IMR-90 (cell line): Measurements from ENCODE around the gene DRD4. TPM values are rescaled to one million over a fixed set of nuclear protein-coding genes. Genes with fewer than 3 reads are reported as not detected.

Source experiments
- ATAC-seq: fragments of 200-7000 bp; cut with Tn5 transposase; 2 replicates; pipeline ENCODE4 v1.9.1; 2020; ENCODE audit warnings: low read depth, mild to moderate bottlenecking, moderate library complexity
- BruUV-seq: library from RNA; stranded (reverse); fragments of 400-500 nt; replicated peaks from 2 replicates; lab custom pipeline; 2021; lab: Mats Ljungman, UMichigan
- CTCF ChIA-PET: fragments of 300-600 bp; formaldehyde crosslinking; extraction: SDS; loops from one replicate; lab custom pipeline; 2021; ENCODE audit warnings: antibody characterized with exemption; lab: Yijun Ruan, JAX
- POLR2A ChIA-PET: fragments of 300-600 bp; sonication (Branson Sonifier 250); formaldehyde crosslinking; loops from one replicate; lab custom pipeline; 2022; ENCODE audit warnings: antibody characterized with exemption; ENCODE audit not compliant: unreplicated experiment; lab: Charles Lee
- DNase-seq: peaks from one replicate; pipeline ENCODE4 v3.0.0; 2013
- H2AFZ ChIP-seq: replicated peaks from 2 replicates; pipeline ENCODE3; 2013; ENCODE audit warnings: low read length, mild to moderate bottlenecking; ENCODE audit not compliant: poor library complexity
- H2AK5ac ChIP-seq: 2 replicates; pipeline ENCODE4 v1.6.1; 2013; ENCODE audit warnings: low read depth, low read length, inconsistent platforms
- H2AK9ac ChIP-seq: replicated peaks from 2 replicates; pipeline ENCODE3; 2013; ENCODE audit warnings: mild to moderate bottlenecking, low read depth, low read length, moderate library complexity; ENCODE audit not compliant: poor library complexity
- H2BK120ac ChIP-seq: 2 replicates; pipeline ENCODE4 v1.6.1; 2013; ENCODE audit warnings: low read depth, low read length, inconsistent platforms
- H2BK15ac ChIP-seq: 3 replicates; pipeline ENCODE4 v1.6.1; 2013; ENCODE audit warnings: low read depth, low read length, inconsistent platforms
- H2BK20ac ChIP-seq: 2 replicates; pipeline ENCODE4 v1.6.1; 2013; ENCODE audit warnings: low read depth, mild to moderate bottlenecking, inconsistent platforms, low read length, moderate library complexity
- H2BK5ac ChIP-seq: 2 replicates; pipeline ENCODE4 v1.6.1; 2013; ENCODE audit warnings: mild to moderate bottlenecking, low read depth, low read length, inconsistent platforms; ENCODE audit not compliant: poor library complexity, severe bottlenecking
- H3K14ac ChIP-seq: replicated peaks from 2 replicates; pipeline ENCODE4 v1.6.1; 2013; ENCODE audit warnings: low read depth, low read length, inconsistent platforms
- H3K18ac ChIP-seq: 2 replicates; pipeline ENCODE4 v1.6.1; 2013; ENCODE audit warnings: low read depth, low read length, control low read depth
- H3K23ac ChIP-seq: 2 replicates; pipeline ENCODE4 v1.6.1; 2013; ENCODE audit warnings: low read depth, low read length, inconsistent platforms
- H3K27ac ChIP-seq: 2 replicates; pipeline ENCODE4 v1.5.1; 2013; ENCODE audit warnings: mild to moderate bottlenecking, control low read depth, low read length; ENCODE audit not compliant: insufficient read depth
- H3K27me3 ChIP-seq: 2 replicates; pipeline ENCODE4 v1.6.1; 2013; ENCODE audit warnings: low read length; ENCODE audit not compliant: control insufficient read depth, insufficient read depth
- H3K36me3 ChIP-seq: 2 replicates; pipeline ENCODE4 v1.6.1; 2013; ENCODE audit warnings: low read length, mixed read lengths; ENCODE audit not compliant: control insufficient read depth, insufficient read depth
- H3K4ac ChIP-seq: 2 replicates; pipeline ENCODE4 v1.6.1; 2013; ENCODE audit warnings: low read depth, low read length, inconsistent platforms
- H3K4me1 ChIP-seq: 2 replicates; pipeline ENCODE4 v1.6.1; 2013; ENCODE audit warnings: low read length, mixed read lengths; ENCODE audit not compliant: control insufficient read depth, insufficient read depth
- H3K4me2 ChIP-seq: 2 replicates; pipeline ENCODE4 v1.6.1; 2013; ENCODE audit warnings: low read depth, mild to moderate bottlenecking, control low read depth, low read length, moderate library complexity
- H3K4me3 ChIP-seq: 2 replicates; pipeline ENCODE4 v1.5.1; 2013; ENCODE audit warnings: low read depth, mild to moderate bottlenecking, control low read depth, low read length, moderate library complexity; ENCODE audit not compliant: insufficient read depth
- H3K56ac ChIP-seq: 2 replicates; pipeline ENCODE4 v1.6.1; 2013; ENCODE audit warnings: low read length, inconsistent platforms; ENCODE audit not compliant: insufficient read depth; ENCODE audit errors: extremely low read depth
- H3K79me1 ChIP-seq, 2 experiments: 2 replicates each; pipeline ENCODE4 v1.6.1; 2013; ENCODE audit warnings: low read length in 2 of 2, inconsistent platforms in 1 of 2, low read depth in 1 of 2
- H3K9ac ChIP-seq: 2 replicates; pipeline ENCODE4 v1.6.1; 2013; ENCODE audit warnings: low read depth, low read length, control low read depth
- H3K9me1 ChIP-seq: 2 replicates; pipeline ENCODE4 v1.6.1; 2013; ENCODE audit warnings: low read length, inconsistent platforms; ENCODE audit not compliant: insufficient read depth
- H3K9me3 ChIP-seq: 2 replicates; pipeline ENCODE4 v1.6.1; 2013; ENCODE audit warnings: low read length; ENCODE audit not compliant: control insufficient read depth, insufficient read depth
- H4K20me1 ChIP-seq: 2 replicates; pipeline ENCODE4 v1.6.1; 2013; ENCODE audit warnings: low read length, inconsistent platforms; ENCODE audit not compliant: insufficient read depth
- H4K5ac ChIP-seq: 2 replicates; pipeline ENCODE4 v1.6.1; 2013; ENCODE audit warnings: mild to moderate bottlenecking, low read depth, low read length, control low read depth
- H4K8ac ChIP-seq, 2 experiments: 2 replicates each; pipeline ENCODE4 v1.6.1; 2013; ENCODE audit warnings: low read depth in 2 of 2, low read length in 2 of 2, control low read depth in 1 of 2, inconsistent platforms in 1 of 2
- H4K91ac ChIP-seq: 2 replicates; pipeline ENCODE4 v1.6.1; 2013; ENCODE audit warnings: low read depth, low read length, inconsistent platforms; ENCODE audit not compliant: insufficient read depth
- BHLHE40 ChIP-seq: fragments of 150-350 bp; IDR thresholded peaks from 2 replicates; pipeline ENCODE4 v1.6.1; 2016; ENCODE audit warnings: mild to moderate bottlenecking, low read depth, low read length
- CEBPB ChIP-seq: IDR thresholded peaks from 2 replicates; pipeline ENCODE4 v1.6.1; 2012; ENCODE audit warnings: low read depth, low read length, improper control_type of control experiment
- FOS ChIP-seq: fragments of 150-350 bp; IDR thresholded peaks from 2 replicates; pipeline ENCODE4 v1.6.1; 2016; ENCODE audit warnings: low read depth, low read length
- MAFK ChIP-seq: IDR thresholded peaks from 2 replicates; pipeline ENCODE4 v1.6.1; 2012; ENCODE audit warnings: low read depth, low read length, improper control_type of control experiment
- MAZ ChIP-seq: IDR thresholded peaks from 2 replicates; pipeline ENCODE4 v1.6.1; 2012; ENCODE audit warnings: low read depth, mild to moderate bottlenecking, low read length, improper control_type of control experiment, moderate library complexity, borderline replicate concordance
- MXI1 ChIP-seq: IDR thresholded peaks from 2 replicates; pipeline ENCODE4 v1.6.1; 2012; ENCODE audit warnings: low read depth, mild to moderate bottlenecking, low read length, moderate library complexity, borderline replicate concordance
- NFE2L2 ChIP-seq: fragments of 150-350 bp; IDR thresholded peaks from 2 replicates; pipeline ENCODE4 v1.6.1; 2016; ENCODE audit warnings: low read depth, mild to moderate bottlenecking, low read length
- RCOR1 ChIP-seq: IDR thresholded peaks from 2 replicates; pipeline ENCODE4 v1.6.1; 2012; ENCODE audit warnings: mild to moderate bottlenecking, low read length, improper control_type of control experiment; ENCODE audit not compliant: insufficient replicate concordance
- SMC3 ChIP-seq: fragments of 150-350 bp; IDR thresholded peaks from 2 replicates; pipeline ENCODE4 v1.6.1; 2016; ENCODE audit warnings: low read depth, mild to moderate bottlenecking, antibody characterized with exemption, low read length, moderate library complexity
- WGBS, 2 experiments: methylation state at CpG; one replicate each; pipeline versions ENCODE4 v1.1.5 to v1.1.7; 2013; ENCODE audit warnings: missing lambda C conversion rate in 2 of 2; ENCODE audit not compliant: insufficient read length in 1 of 2; ENCODE audit errors: extremely low coverage in 2 of 2; 5-methylcytosine and 5-hydroxymethylcytosine counted together
- dilution Hi-C: fragments of 300-500 bp; cut with HindIII; formaldehyde crosslinking; loops from one replicate; pipeline ENCODE4 v1.14.3; 2018; ENCODE audit warnings: low sequenced_read_pairs; ENCODE audit not compliant: unreplicated experiment
- in situ Hi-C: fragments of 300-500 bp; cut with MboI; formaldehyde crosslinking; loops from 3 replicates; pipeline ENCODE4 v1.14.3; 2019; ENCODE audit warnings: low sequenced_read_pairs, inconsistent platforms, mixed read lengths
- intact Hi-C: fragments of 100-400 bp; cut with micrococcal nuclease; formaldehyde crosslinking; loops from 2 replicates; pipeline ENCODE4 v1.10.0; 2022
- polyA plus RNA-seq, 3 experiments: library from polyadenylated mRNA; depleted of rRNA; stranded (reverse); fragments of >200 nt; gene quantifications; 2 replicates each; pipeline ENCODE4 v1.2.3, GENCODE V29; 2012; ENCODE audit warnings: low replicate concordance in 1 of 3
- total RNA-seq: library from RNA; depleted of rRNA; stranded (reverse); fragments of >200 nt; gene quantifications from 2 replicates; pipeline ENCODE4 v1.2.3, GENCODE V29; 2012
- TF ChIP-seq, protein P1 (sequence below): conservative IDR thresholded peaks from 2 replicates; pipeline ENCODE4 v1.5.1; 2012; ENCODE audit warnings: mild to moderate bottlenecking, low read depth, low read length, improper control_type of control experiment
- TF ChIP-seq, protein P2 (sequence below): fragments of 150-350 bp; IDR thresholded peaks from 2 replicates; pipeline ENCODE4 v1.6.1; 2017; ENCODE audit warnings: mild to moderate bottlenecking, antibody characterized with exemption, low read length, low read depth

Gene DRD4
- total and polyA plus RNA-seq, 2 of the 4 experiments (the other 2 are of a cell fraction): not detected

DNA sequence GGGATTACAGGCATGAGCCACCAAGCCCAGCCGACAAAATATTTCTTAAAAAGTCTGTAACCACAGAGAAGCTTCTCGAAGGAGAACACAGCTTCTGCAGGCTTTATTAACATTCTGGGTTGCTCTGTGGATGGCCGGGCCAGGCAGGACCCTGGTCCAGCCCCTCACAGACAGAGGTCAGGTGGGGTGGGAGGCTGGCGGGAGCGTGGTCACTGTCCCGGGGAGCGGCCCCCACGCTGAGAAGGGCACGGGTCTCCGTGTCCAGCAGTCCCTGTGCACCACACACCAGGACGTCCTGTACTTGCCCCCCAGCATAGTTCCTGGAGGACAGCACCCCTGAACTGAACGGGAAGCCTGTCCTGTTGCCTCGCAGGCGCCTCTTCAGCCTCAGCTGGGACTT is 19.4 kb downstream of the DRD4 start:
- no TSS peak for BruUV-seq
- no peak overlapping the region for H3K23ac ChIP-seq
- H3K9ac ChIP-seq: no peak overlapping the region
- H4K5ac ChIP-seq: no peak overlapping the region
- intact Hi-C loops: no loop called here
- H3K27me3 ChIP-seq: no peaks in the 10 kb centered on the region
- no peak overlapping the region for H2BK5ac ChIP-seq
- H2BK20ac ChIP-seq: no peak overlapping the region
- POLR2A ChIA-PET: no interaction called here
- CTCF ChIA-PET: no interaction called here
- no peak overlapping the region for H2AK5ac ChIP-seq
- no peak overlapping the region for H3K18ac ChIP-seq
- dilution Hi-C loops: no loop called here
- WGBS, 2 experiments: 100% methylated on average over 1 of the region's 14 CpGs; no CpG with 5 or more reads in 1 of the 2 experiments
- H2AFZ ChIP-seq: peak overlapping the region; percentile 32
- H3K4me3 ChIP-seq: no peak overlapping the region
- no peaks in the 10 kb centered on the region for H3K9me3 ChIP-seq
- H3K79me1 ChIP-seq: no peaks in the 10 kb centered on the region; a peak in 1 of 4 replicates
- no peak overlapping the region for H2BK120ac ChIP-seq
- peaks cover 23% of the 10 kb centered on the region for H3K36me3 ChIP-seq
- no peak overlapping the region for H2AK9ac ChIP-seq
- TF ChIP-seq NFE2L2: no peak
- no peak for TF ChIP-seq CEBPB
- no peak for TF ChIP-seq MAZ
- TF ChIP-seq, protein P1, sequence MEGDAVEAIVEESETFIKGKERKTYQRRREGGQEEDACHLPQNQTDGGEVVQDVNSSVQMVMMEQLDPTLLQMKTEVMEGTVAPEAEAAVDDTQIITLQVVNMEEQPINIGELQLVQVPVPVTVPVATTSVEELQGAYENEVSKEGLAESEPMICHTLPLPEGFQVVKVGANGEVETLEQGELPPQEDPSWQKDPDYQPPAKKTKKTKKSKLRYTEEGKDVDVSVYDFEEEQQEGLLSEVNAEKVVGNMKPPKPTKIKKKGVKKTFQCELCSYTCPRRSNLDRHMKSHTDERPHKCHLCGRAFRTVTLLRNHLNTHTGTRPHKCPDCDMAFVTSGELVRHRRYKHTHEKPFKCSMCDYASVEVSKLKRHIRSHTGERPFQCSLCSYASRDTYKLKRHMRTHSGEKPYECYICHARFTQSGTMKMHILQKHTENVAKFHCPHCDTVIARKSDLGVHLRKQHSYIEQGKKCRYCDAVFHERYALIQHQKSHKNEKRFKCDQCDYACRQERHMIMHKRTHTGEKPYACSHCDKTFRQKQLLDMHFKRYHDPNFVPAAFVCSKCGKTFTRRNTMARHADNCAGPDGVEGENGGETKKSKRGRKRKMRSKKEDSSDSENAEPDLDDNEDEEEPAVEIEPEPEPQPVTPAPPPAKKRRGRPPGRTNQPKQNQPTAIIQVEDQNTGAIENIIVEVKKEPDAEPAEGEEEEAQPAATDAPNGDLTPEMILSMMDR: no peak
- no peak for TF ChIP-seq MXI1
- no peak for TF ChIP-seq MAFK
- TF ChIP-seq BHLHE40: no peak
- TF ChIP-seq SMC3: no peak
- TF ChIP-seq FOS: no peak
- TF ChIP-seq RCOR1: no peak
- TF ChIP-seq, protein P2, sequence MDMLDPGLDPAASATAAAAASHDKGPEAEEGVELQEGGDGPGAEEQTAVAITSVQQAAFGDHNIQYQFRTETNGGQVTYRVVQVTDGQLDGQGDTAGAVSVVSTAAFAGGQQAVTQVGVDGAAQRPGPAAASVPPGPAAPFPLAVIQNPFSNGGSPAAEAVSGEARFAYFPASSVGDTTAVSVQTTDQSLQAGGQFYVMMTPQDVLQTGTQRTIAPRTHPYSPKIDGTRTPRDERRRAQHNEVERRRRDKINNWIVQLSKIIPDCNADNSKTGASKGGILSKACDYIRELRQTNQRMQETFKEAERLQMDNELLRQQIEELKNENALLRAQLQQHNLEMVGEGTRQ: no peak
- peaks cover 3% of the 10 kb centered on the region; the same call in 1 of the 2 replicates for H4K20me1 ChIP-seq
- no peak overlapping the region for H3K27ac ChIP-seq
- H3K9me1 ChIP-seq: no peaks in the 10 kb centered on the region
- H3K4me2 ChIP-seq: no peak overlapping the region
- in situ Hi-C loops: no loop called here
- H2BK15ac ChIP-seq: no peak overlapping the region
- ATAC-seq (no peak), DNase-seq (no peak)
- H4K8ac ChIP-seq: no peak overlapping the region
- H3K4me1 ChIP-seq: no peaks in the 10 kb centered on the region
- no peak overlapping the region for H3K14ac ChIP-seq
- no peak overlapping the region for H4K91ac ChIP-seq
- H3K56ac ChIP-seq: no peak overlapping the region
- no peak overlapping the region for H3K4ac ChIP-seq
